CD14-positive monocyte (primary cell): ENCODE data around the gene TTC28. TPM values are rescaled to one million over a fixed set of nuclear protein-coding genes. Genes with fewer than 3 reads are reported as not detected.

Source experiments
- DNase-seq, 3 donors: peaks; one replicate each; pipeline ENCODE4 v3.0.0-alpha.2; 2011 to 2022
- H2AFZ ChIP-seq: 2 replicates; pipeline ENCODE4 v1.6.0; 2012; ENCODE audit warnings: mild to moderate bottlenecking, low read depth, low read length, inconsistent platforms; ENCODE audit not compliant: insufficient read depth, poor library complexity, severe bottlenecking
- H3K27ac ChIP-seq, 2 donors: 1 replicate in 1 of 2; 2 replicates in 1 of 2; pipeline ENCODE4 v1.5.1; 2012 to 2013; ENCODE audit warnings: low read length in 2 of 2, control low read depth in 1 of 2, inconsistent platforms in 1 of 2, low read depth in 1 of 2, mild to moderate bottlenecking in 1 of 2
- H3K27me3 ChIP-seq, 2 donors: one replicate each; pipeline versions ENCODE4 v1.6.0 to v1.6.1; 2011 to 2013; ENCODE audit warnings: low read length in 2 of 2; ENCODE audit not compliant: control insufficient read depth in 2 of 2, insufficient read depth in 2 of 2
- H3K36me3 ChIP-seq, 2 donors: replicated peaks in 1 of 2; 1 replicate in 1 of 2; 2 replicates in 1 of 2; pipeline versions ENCODE4 v1.5.1 to v1.6.1; 2012 to 2013; ENCODE audit warnings: low read length in 2 of 2, control low read depth in 1 of 2, inconsistent platforms in 1 of 2, mild to moderate bottlenecking in 1 of 2; ENCODE audit not compliant: insufficient read depth in 2 of 2, control insufficient read depth in 1 of 2
- H3K4me1 ChIP-seq, 2 donors: 1 replicate in 1 of 2; 2 replicates in 1 of 2; pipeline versions ENCODE4 v1.5.1 to v1.6.1; 2012 to 2013; ENCODE audit warnings: low read length in 2 of 2, control low read depth in 1 of 2, inconsistent platforms in 1 of 2, mild to moderate bottlenecking in 1 of 2, moderate library complexity in 1 of 2; ENCODE audit not compliant: insufficient read depth in 2 of 2, control insufficient read depth in 1 of 2
- H3K4me2 ChIP-seq: replicated peaks from 2 replicates; pipeline ENCODE3; 2012; ENCODE audit warnings: low read length, moderate library complexity, mild to moderate bottlenecking; ENCODE audit not compliant: poor library complexity, severe bottlenecking; ENCODE audit errors: extremely low read depth
- H3K4me3 ChIP-seq, 3 experiments: fragments of 200-600 bp in 1 of 3; sonication (generic) in 1 of 3; replicated peaks in 1 of 3; 1 replicate in 2 of 3; 2 replicates in 1 of 3; pipeline ENCODE4 v1.5.1; 2011 to 2013; ENCODE audit warnings: low read length in 3 of 3, mild to moderate bottlenecking in 3 of 3, control low read depth in 2 of 3, low read depth in 2 of 3, inconsistent platforms in 1 of 3, moderate library complexity in 1 of 3
- H3K79me2 ChIP-seq: 2 replicates; pipeline ENCODE4 v1.6.0; 2012; ENCODE audit warnings: mild to moderate bottlenecking, control low read depth, inconsistent platforms, low read length, moderate library complexity; ENCODE audit not compliant: insufficient read depth
- H3K9ac ChIP-seq: 2 replicates; pipeline ENCODE4 v1.6.0; 2017; ENCODE audit warnings: low read length, mild to moderate bottlenecking; ENCODE audit not compliant: insufficient read depth, poor library complexity, severe bottlenecking
- H3K9me3 ChIP-seq, 2 donors: replicated peaks in 1 of 2; 1 replicate in 1 of 2; 2 replicates in 1 of 2; pipeline versions ENCODE4 v1.5.1 to v1.6.1; 2012 to 2013; ENCODE audit warnings: low read length in 2 of 2, control low read depth in 1 of 2; ENCODE audit not compliant: control insufficient read depth in 1 of 2, insufficient read depth in 1 of 2
- H4K20me1 ChIP-seq: 2 replicates; pipeline ENCODE4 v1.6.0; 2012; ENCODE audit warnings: mild to moderate bottlenecking, low read length, control low read depth, moderate library complexity; ENCODE audit not compliant: insufficient read depth
- H3K27ac Mint-ChIP-seq, 7 donors: one replicate each; pipeline ENCODE4 v1.8.0; 2020; ENCODE audit warnings: mild to moderate bottlenecking in 7 of 7, mixed read lengths in 7 of 7, moderate library complexity in 6 of 7, inconsistent platforms in 2 of 7
- H3K27me3 Mint-ChIP-seq, 3 donors: one replicate each; pipeline ENCODE4 v1.8.0; 2021 to 2022; ENCODE audit warnings: low read depth in 3 of 3, mild to moderate bottlenecking in 3 of 3, mixed read lengths in 3 of 3, moderate library complexity in 3 of 3, inconsistent platforms in 1 of 3
- H3K36me3 Mint-ChIP-seq, 2 donors: one replicate each; pipeline ENCODE4 v1.8.0; 2020; ENCODE audit warnings: mixed read lengths in 2 of 2, inconsistent platforms in 1 of 2, mild to moderate bottlenecking in 1 of 2
- H3K4me1 Mint-ChIP-seq: one replicate; pipeline ENCODE4 v1.8.0; 2020; ENCODE audit warnings: mild to moderate bottlenecking, mixed read lengths
- H3K4me3 Mint-ChIP-seq, 2 donors: one replicate each; pipeline ENCODE4 v1.8.0; 2020; ENCODE audit warnings: mild to moderate bottlenecking in 2 of 2, mixed read lengths in 2 of 2, moderate library complexity in 1 of 2
- H3K9me3 Mint-ChIP-seq, 7 donors: one replicate each; pipeline ENCODE4 v1.8.0; 2020 to 2022; ENCODE audit warnings: mixed read lengths in 7 of 7, mild to moderate bottlenecking in 6 of 7, moderate library complexity in 6 of 7, inconsistent platforms in 2 of 7
- CTCF ChIP-seq: fragments of 200-600 bp; IDR thresholded peaks from one replicate; pipeline ENCODE4 v1.8.0; 2022; ENCODE audit warnings: antibody characterized with exemption, mild to moderate bottlenecking
- WGBS: methylation state at CpG from one replicate; pipeline ENCODE4 v1.1.5; 2013; ENCODE audit warnings: missing lambda C conversion rate; ENCODE audit not compliant: insufficient coverage; 5-methylcytosine and 5-hydroxymethylcytosine counted together
- intact Hi-C, 2 donors: fragments of 100-400 bp; cut with micrococcal nuclease; formaldehyde crosslinking; loops; one replicate each; pipeline versions ENCODE4 v1.15.0 to v1.15.1; 2023
- polyA plus RNA-seq, 3 donors: library from polyadenylated mRNA; depleted of rRNA in 1 of 3; unstranded in 2 of 3; stranded (reverse) in 1 of 3; fragments of 300-500 nt in 2 of 3; fragments of >200 nt in 1 of 3; fragmentation: Illumina TruSeq in 2 of 3; gene quantifications; 1 replicate in 2 of 3; 2 replicates in 1 of 3; pipeline ENCODE4 v1.2.3, GENCODE V29; 2012 to 2021

The TTC28 gene
- polyA plus RNA-seq, 3 donors, result 0.24 to 0.61 TPM; not detected in 1

GRCh38 chr22:28357193-28357592, 322.4 kb downstream of the TTC28 start:
- Histone ChIP-seq H3K79me2 (no peaks in the 10 kb centered on the region), H3K9ac (no peak overlapping the region), H3K36me3 (no peaks in the 10 kb centered on the region), H3K27ac (no peak overlapping the region), H3K9me3 (no peaks in the 10 kb centered on the region), H3K27me3 (no peaks in the 10 kb centered on the region), H2AFZ (no peak overlapping the region), H3K4me3 (no peak overlapping the region), H3K4me1 (no peaks in the 10 kb centered on the region), H4K20me1 (no peaks in the 10 kb centered on the region), H3K4me2 (no peak overlapping the region)
- TF ChIP-seq CTCF, result no peak
- Mint-ChIP-seq H3K9me3 (peaks cover 0 to 4% (median 3%) of the 10 kb centered on the region in 7 donors), H3K4me1 (peaks cover 12% of the 10 kb centered on the region), H3K4me3 (no peak overlapping the region), H3K36me3 (peaks cover 0 to 1% of the 10 kb centered on the region in 2 donors), H3K27ac (no peak overlapping the region), H3K27me3 (no peaks in the 10 kb centered on the region)
- no peak for DNase-seq
- intact Hi-C loops, result no loop called here
- WGBS, result 100% methylated on average over 1 of the region's 1 CpG

GRCh38 chr22:28351476-28351875, 328.2 kb downstream of the TTC28 start:
- H3K27me3 ChIP-seq, result no peaks in the 10 kb centered on the region
- H3K4me3 ChIP-seq, result no peak overlapping the region
- Mint-ChIP-seq H3K4me1 (peaks cover 6% of the 10 kb centered on the region), H3K4me3 (no peak overlapping the region), H3K27ac (no peak overlapping the region), H3K36me3 (no peaks in the 10 kb centered on the region), H3K9me3 (peaks cover 0 to 2% (median 0%) of the 10 kb centered on the region in 7 donors), H3K27me3 (no peaks in the 10 kb centered on the region)
- no peak overlapping the region for H3K4me2 ChIP-seq
- H3K9ac ChIP-seq, result no peak overlapping the region
- H3K9me3 ChIP-seq, result no peaks in the 10 kb centered on the region
- H3K4me1 ChIP-seq, result no peaks in the 10 kb centered on the region
- no peaks in the 10 kb centered on the region for H3K36me3 ChIP-seq
- WGBS, result 100% methylated on average over 1 of the region's 2 CpGs
- no peak overlapping the region for H2AFZ ChIP-seq
- TF ChIP-seq CTCF, result no peak
- no peak for DNase-seq
- intact Hi-C loops, result no loop called here
- H4K20me1 ChIP-seq, result no peaks in the 10 kb centered on the region
- H3K27ac ChIP-seq, result no peak overlapping the region
- H3K79me2 ChIP-seq, result no peaks in the 10 kb centered on the region
